Colonic mucosa (tissue), 4 donors: ENCODE measurements around the gene RPL22. TPM values are rescaled to one million over a fixed set of nuclear protein-coding genes. Genes with fewer than 3 reads are reported as not detected.

Source experiments
- DNase-seq: peaks from one replicate; pipeline ENCODE4 v3.0.0-alpha.2; 2020
- H3K27ac ChIP-seq: fragments of 200-600 bp; one replicate; pipeline ENCODE4 v1.8.0; 2021
- H3K27me3 ChIP-seq: fragments of 200-600 bp; one replicate; pipeline ENCODE4 v1.8.0; 2021
- H3K36me3 ChIP-seq: fragments of 200-600 bp; one replicate; pipeline ENCODE4 v1.8.0; 2021
- H3K4me1 ChIP-seq: fragments of 200-600 bp; one replicate; pipeline ENCODE4 v1.8.0; 2021; ENCODE audit warnings: mild to moderate bottlenecking
- H3K4me3 ChIP-seq: fragments of 200-600 bp; one replicate; pipeline ENCODE4 v1.8.0; 2021
- H3K9ac ChIP-seq, 2 donors: one replicate each; pipeline ENCODE4 v1.7.0; 2013; ENCODE audit warnings: control low read depth in 2 of 2, low read depth in 2 of 2, low read length in 2 of 2
- H3K9me3 ChIP-seq: fragments of 200-600 bp; one replicate; pipeline ENCODE4 v1.8.0; 2021
- CTCF ChIP-seq: fragments of 200-600 bp; IDR thresholded peaks from one replicate; pipeline ENCODE4 v1.8.0; 2022; ENCODE audit warnings: antibody characterized with exemption, mild to moderate bottlenecking
- intact Hi-C: fragments of 100-400 bp; cut with DNase I; formaldehyde crosslinking; loops from one replicate; pipeline ENCODE4 v1.14.1; 2022
- total RNA-seq, 2 donors: library from RNA; stranded (reverse); fragmentation: NEBNext Ultra II Directional in 1 of 2; extraction: Animal tissue kit (Norgen Biotek cat#: 25700) in 1 of 2; gene quantifications; one replicate each; pipeline ENCODE4 v1.2.1, GENCODE V29; 2021
- donor health status: healthy.
- donor health status: DM: no; HTN: no; CAD: no.
- donor health status: DM: no; HTN: no; CAD: no.

Gene RPL22
- total RNA-seq, 2 donors from 2014 or later = 314 to 378 TPM

GRCh38 chr1:6162341-6162740, 37.1 kb downstream of the RPL22 start:
- Histone ChIP-seq H3K36me3 (no peaks in the 10 kb centered on the region), H3K27me3 (no peaks in the 10 kb centered on the region)
- intact Hi-C loops = no loop called here

GRCh38 chr1:6158181-6158580, 41.2 kb downstream of the RPL22 start:
- TF ChIP-seq CTCF = no peak
- H3K4me3 ChIP-seq = no peak overlapping the region
- peaks cover 3% of the 10 kb centered on the region for H3K4me1 ChIP-seq
- no peak for DNase-seq
- no peaks in the 10 kb centered on the region for H3K36me3 ChIP-seq
- intact Hi-C loops = no loop called here
- no peak overlapping the region for H3K27ac ChIP-seq
- H3K9me3 ChIP-seq = no peaks in the 10 kb centered on the region
- no peaks in the 10 kb centered on the region for H3K27me3 ChIP-seq
- no peak overlapping the region for H3K9ac ChIP-seq

More at GRCh38 chr1:6162341-6162740, 37.1 kb downstream of the RPL22 start:
- Histone ChIP-seq H3K9me3 (no peaks in the 10 kb centered on the region), H3K4me3 (no peak overlapping the region), H3K4me1 (no peaks in the 10 kb centered on the region), H3K27ac (no peak overlapping the region), H3K9ac (no peak overlapping the region)
- TF ChIP-seq CTCF = no peak
- no peak for DNase-seq

- no peak overlapping the region for H3K9ac ChIP-seq
- no peaks in the 10 kb centered on the region for H3K36me3 ChIP-seq
- H3K27me3 ChIP-seq = no peaks in the 10 kb centered on the region
- H3K4me3 ChIP-seq = no peak overlapping the region
- TF ChIP-seq CTCF = no peak
- H3K9me3 ChIP-seq = no peaks in the 10 kb centered on the region
- DNase-seq = peak; percentile 46
- no peak overlapping the region for H3K27ac ChIP-seq
- intact Hi-C loops = no loop called here
- peaks cover 3% of the 10 kb centered on the region for H3K4me1 ChIP-seq
These were observed 41.7 kb downstream of the RPL22 start for GRCh38 chr1:6157528-6158174.

- no peaks in the 10 kb centered on the region for H3K36me3 ChIP-seq
- no peak for TF ChIP-seq CTCF
- no peak overlapping the region for H3K9ac ChIP-seq
- no peak overlapping the region for H3K4me3 ChIP-seq
- intact Hi-C loops = no loop called here
- no peak for DNase-seq
- no peaks in the 10 kb centered on the region for H3K9me3 ChIP-seq
- peaks cover 3% of the 10 kb centered on the region for H3K4me1 ChIP-seq
- no peaks in the 10 kb centered on the region for H3K27me3 ChIP-seq
- H3K27ac ChIP-seq = no peak overlapping the region
These were observed 42.3 kb downstream of the RPL22 start for GRCh38 chr1:6157132-6157527.

- Histone ChIP-seq H3K9ac (no peak overlapping the region), H3K4me3 (no peak overlapping the region), H3K36me3 (no peaks in the 10 kb centered on the region), H3K9me3 (no peaks in the 10 kb centered on the region), H3K27me3 (no peaks in the 10 kb centered on the region), H3K27ac (no peak overlapping the region), H3K4me1 (peaks cover 3% of the 10 kb centered on the region)
- intact Hi-C loops = no loop called here
- no peak for DNase-seq
- TF ChIP-seq CTCF = no peak
These were observed 44.7 kb downstream of the RPL22 start for GRCh38 chr1:6154525-6155319.
